Uterus (tissue), 2 donors: Measurements from ENCODE around the gene CDT1.

Experiments used
- POLR2A ChIP-seq, 2 donors: fragments of 450-650 bp; IDR thresholded peaks; one replicate each; pipeline ENCODE4 v1.6.1; 2016; ENCODE audit warnings: antibody characterized with exemption in 2 of 2, mild to moderate bottlenecking in 1 of 2, moderate library complexity in 1 of 2
- TF ChIP-seq, protein P1 (sequence below), 4 experiments: fragments of 200-600 bp in 2 of 4; fragments of 450-650 bp in 2 of 4; sonication (generic) in 2 of 4; IDR thresholded peaks; one replicate each; pipeline ENCODE4 v1.5.1; 2016 to 2019; ENCODE audit warnings: antibody characterized with exemption in 4 of 4, mild to moderate bottlenecking in 2 of 4, moderate library complexity in 1 of 4

DNA sequence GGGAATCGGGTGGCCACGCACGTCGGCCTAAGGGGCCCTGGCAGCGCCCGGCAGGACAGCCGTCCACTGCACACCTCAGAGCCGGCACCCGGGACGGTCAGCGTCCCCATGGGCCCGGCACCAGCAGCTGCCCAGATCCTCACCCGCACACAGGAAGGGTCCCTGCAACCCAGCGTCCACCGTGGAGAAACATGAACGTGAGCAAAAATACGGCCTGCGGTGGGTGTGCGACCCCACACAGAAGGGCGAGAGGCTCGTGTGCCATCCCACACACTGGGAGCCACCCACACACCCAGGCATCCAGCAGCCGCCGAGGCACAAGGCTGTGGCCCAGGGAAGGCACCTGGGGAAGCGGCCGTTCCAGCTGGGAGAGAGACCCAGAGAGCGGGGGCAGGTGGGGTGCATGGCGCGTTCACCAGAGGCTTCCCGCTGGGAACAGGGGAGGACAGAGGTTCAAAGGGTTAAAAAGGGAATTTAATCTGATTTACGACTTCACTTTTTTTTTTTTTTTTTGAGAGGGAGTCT is 25.0 kb upstream of the CDT1 start:
- TF ChIP-seq, protein P1, sequence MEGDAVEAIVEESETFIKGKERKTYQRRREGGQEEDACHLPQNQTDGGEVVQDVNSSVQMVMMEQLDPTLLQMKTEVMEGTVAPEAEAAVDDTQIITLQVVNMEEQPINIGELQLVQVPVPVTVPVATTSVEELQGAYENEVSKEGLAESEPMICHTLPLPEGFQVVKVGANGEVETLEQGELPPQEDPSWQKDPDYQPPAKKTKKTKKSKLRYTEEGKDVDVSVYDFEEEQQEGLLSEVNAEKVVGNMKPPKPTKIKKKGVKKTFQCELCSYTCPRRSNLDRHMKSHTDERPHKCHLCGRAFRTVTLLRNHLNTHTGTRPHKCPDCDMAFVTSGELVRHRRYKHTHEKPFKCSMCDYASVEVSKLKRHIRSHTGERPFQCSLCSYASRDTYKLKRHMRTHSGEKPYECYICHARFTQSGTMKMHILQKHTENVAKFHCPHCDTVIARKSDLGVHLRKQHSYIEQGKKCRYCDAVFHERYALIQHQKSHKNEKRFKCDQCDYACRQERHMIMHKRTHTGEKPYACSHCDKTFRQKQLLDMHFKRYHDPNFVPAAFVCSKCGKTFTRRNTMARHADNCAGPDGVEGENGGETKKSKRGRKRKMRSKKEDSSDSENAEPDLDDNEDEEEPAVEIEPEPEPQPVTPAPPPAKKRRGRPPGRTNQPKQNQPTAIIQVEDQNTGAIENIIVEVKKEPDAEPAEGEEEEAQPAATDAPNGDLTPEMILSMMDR (IDR thresholded peaks at IDR 0.05), result no peak
- TF ChIP-seq POLR2A (IDR thresholded peaks at IDR 0.05), result no peak
